Coronary artery (tissue), 2 donors: ENCODE measurements around the gene TTLL11.

Experiments used
- DNase-seq: peaks from one replicate; pipeline ENCODE4 v3.0.0-alpha.2; 2017; ENCODE audit warnings: low spot score
- H3K27ac ChIP-seq, 2 donors: fragments of 200-600 bp; sonication (generic); one replicate each; pipeline ENCODE4 v1.5.1; 2016 to 2019
- H3K4me3 ChIP-seq: fragments of 200-600 bp; sonication (generic); 2 replicates; pipeline ENCODE4 v1.5.1; 2016; ENCODE audit warnings: mild to moderate bottlenecking, moderate library complexity
- TF ChIP-seq, protein P1 (sequence below): fragments of 200-600 bp; sonication (generic); IDR thresholded peaks from one replicate; pipeline ENCODE4 v1.5.1; 2019; ENCODE audit warnings: antibody characterized with exemption

TTLL11 gene

DNA sequence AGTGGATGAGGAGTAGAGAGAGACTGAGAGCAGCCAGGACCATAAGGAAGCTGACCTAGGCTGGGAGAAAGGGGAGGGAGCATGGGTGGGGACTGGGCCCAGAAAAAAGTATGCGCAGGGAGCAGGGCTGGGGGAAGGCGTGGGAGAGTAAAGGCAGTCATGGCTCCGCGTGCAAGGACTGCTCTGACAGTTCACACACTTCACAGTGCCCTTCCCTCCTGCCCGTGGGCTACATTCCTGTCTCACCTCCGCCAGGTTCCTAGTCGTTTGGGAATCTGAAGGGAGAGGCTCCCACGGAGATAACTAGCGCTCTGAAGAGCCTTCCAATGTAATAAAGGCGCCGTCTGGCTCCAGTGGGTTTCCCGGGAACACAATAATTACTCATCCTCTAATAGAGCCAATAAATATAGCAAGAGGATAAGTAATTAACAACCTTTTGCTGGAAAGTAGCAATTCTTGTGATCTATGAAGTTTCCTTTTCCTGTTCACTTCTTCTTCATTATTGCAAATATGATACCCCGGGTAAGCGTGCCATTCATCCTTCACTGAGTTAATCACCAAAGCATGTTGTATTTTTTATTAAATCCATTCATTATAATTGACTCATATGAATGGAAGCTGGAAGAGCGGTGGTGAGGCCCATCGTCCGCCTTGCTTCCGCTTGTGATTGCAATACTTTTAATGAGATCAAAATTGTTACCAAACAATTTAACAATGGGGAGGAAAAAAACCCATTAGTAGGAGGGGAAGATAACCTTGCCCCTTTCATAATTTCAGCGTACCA is 39.3 kb downstream of the TTLL11 start:
- Histone ChIP-seq H3K4me3 (no peak overlapping the region), H3K27ac (no peak overlapping the region)
- DNase-seq, result no peak
- TF ChIP-seq, protein P1, sequence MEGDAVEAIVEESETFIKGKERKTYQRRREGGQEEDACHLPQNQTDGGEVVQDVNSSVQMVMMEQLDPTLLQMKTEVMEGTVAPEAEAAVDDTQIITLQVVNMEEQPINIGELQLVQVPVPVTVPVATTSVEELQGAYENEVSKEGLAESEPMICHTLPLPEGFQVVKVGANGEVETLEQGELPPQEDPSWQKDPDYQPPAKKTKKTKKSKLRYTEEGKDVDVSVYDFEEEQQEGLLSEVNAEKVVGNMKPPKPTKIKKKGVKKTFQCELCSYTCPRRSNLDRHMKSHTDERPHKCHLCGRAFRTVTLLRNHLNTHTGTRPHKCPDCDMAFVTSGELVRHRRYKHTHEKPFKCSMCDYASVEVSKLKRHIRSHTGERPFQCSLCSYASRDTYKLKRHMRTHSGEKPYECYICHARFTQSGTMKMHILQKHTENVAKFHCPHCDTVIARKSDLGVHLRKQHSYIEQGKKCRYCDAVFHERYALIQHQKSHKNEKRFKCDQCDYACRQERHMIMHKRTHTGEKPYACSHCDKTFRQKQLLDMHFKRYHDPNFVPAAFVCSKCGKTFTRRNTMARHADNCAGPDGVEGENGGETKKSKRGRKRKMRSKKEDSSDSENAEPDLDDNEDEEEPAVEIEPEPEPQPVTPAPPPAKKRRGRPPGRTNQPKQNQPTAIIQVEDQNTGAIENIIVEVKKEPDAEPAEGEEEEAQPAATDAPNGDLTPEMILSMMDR, result no peak

DNA sequence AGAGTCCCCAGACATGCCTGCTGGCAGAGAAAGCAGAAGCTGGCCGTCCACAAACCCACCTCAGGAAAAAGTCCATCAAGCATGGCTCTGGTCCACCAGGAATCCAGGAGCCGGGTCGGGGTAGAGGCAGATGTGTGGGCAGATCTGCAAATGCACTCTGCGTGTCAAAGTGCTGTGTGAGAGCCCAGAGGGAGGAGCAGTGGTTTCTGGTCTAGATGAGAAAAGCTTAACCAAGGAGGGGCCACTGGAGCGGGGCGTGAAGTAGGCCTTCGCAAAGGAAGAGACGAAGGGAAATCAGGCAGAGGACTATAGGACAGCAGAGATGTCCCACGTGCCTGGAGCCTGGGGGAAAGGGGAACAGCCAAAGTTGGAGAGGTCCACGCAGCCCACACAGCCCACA is 40.0 kb downstream of the TTLL11 start:
- no peak overlapping the region for H3K27ac ChIP-seq
- no peak overlapping the region for H3K4me3 ChIP-seq
- no peak for DNase-seq
- TF ChIP-seq, protein P1, result no peak

DNA sequence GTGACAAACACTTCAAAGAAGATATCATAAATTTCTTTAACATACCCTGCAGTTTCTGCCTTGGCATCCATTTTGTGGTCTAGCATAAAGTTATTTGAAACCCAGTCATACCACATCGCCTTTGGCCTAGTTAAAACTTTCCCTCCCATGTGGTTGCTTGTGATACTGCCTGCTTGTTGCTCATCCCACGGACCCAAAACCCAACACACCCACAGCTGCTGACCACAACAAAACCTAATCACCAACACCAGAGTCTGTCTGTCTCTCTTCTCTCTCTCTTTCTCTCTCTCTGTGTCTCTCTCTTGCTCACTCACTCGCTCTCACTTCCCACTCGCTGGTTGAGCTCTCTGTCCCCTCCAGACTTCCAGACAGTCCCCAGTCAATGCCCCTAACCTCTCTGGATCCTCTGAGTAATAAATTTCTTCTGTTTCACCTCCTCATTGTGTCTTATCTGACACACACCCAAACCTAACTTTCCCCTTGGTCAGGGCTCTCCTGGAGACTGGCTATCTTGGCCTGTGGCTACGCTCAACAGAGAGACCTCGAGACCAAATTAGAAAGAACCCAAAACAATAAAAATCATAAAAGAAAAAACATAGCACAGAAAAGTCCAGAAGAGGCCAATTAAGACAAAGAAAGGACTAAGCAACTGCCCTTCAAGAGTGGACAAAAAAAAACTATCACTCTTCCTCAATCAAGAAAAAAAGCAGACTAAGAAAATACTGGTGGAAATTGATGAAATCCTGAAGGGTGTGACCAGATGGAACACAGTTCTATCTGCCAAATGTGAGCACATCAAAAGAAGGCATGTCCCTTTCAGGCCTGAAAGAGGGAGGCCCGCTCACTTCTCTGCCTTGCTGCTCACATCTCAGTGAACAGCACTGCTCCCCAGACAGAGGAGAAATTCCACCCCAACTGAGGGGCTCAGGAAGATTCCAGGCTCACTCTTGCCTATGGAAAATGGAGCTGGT is 41.5 kb downstream of the TTLL11 start:
- H3K27ac ChIP-seq, result no peak overlapping the region
- DNase-seq, result no peak

DNA sequence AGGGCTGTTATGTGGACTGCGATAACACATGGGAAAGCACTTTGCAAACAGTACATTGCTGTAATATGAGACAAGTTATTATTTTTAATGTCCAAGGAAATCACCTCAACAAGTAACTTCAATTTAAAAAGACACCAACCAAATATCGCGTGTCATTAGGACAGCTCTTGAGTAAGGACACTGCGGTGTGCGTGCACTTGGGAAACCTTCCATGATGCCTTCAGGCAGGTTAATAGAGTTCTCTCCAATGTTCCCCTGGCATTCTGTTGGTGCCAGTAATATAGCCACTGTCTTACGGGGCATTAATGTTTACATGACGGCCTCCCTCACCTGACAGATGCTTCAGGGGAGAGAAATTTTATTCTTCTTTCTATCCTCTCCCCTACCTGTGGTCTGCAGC is 42.9 kb downstream of the TTLL11 start:
- TF ChIP-seq, protein P1, result no peak
- DNase-seq, result no peak
- no peak overlapping the region for H3K27ac ChIP-seq
- no peak overlapping the region for H3K4me3 ChIP-seq

More for the DNA sequence above, 41.5 kb downstream of the TTLL11 start:
- H3K4me3 ChIP-seq, result no peak overlapping the region
- TF ChIP-seq, protein P1, result no peak

DNA sequence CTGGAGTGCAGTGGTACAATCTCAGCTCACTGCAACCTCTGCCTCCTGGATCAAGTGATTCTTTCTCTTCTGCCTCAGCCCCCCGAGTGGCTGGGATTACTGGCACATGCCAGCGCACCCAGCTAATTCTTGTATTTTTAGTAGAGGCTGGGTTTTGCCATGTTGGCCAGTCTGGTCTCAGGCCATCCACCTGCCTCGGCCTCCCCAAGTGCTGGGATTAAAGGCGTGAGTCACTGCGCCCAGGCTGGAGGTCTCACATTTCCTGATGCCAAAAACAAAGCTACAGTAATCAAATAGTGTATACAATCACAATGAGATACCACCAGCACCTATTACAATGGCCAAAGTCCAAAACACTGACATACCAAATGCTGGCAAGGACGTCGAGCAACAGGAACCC is 51.1 kb downstream of the TTLL11 start:
- Histone ChIP-seq H3K27ac (no peak overlapping the region), H3K4me3 (no peak overlapping the region)
- DNase-seq, result no peak
- TF ChIP-seq, protein P1, result no peak

DNA sequence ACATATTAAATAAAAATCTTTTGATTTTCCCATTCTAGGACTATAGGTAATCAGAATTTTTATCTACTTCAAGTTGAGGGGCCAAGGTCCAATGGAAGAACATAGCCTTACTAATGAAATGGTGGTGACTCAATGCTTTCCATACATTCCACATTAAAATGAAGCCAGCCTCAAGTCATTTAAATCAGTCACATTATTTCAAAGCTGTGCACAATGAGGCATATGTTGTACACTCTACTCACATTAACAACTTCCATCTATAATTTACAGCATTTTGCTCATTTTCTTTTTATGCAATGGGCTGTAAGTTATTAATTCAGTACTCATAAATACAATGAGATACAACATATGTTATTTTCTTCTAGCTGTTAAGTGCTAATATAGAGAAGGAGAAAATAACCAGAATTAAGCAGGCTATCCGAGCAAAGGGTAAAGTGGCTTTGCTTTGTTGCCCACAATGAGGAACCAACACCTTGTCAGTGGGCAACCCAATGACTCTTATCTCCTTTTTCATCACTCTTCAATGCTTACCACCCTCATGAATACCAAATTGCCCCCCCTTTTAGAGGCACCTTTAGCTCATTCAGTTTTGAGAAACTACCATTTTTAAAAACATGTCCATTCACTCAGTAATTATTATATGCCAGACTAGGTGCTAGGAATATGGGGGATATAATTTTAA is 52.4 kb downstream of the TTLL11 start:
- H3K4me3 ChIP-seq, result no peak overlapping the region
- H3K27ac ChIP-seq, result no peak overlapping the region
- TF ChIP-seq, protein P1, result no peak
- no peak for DNase-seq
